HepG2 (cell line): ENCODE measurements around the gene EXOC3L4. TPM values are rescaled to one million over a fixed set of nuclear protein-coding genes. Genes with fewer than 3 reads are reported as not detected.

Source experiments
- ATAC-seq: fragments of 200-7000 bp; cut with Tn5 transposase; 3 replicates; pipeline ENCODE4 v1.9.1; 2020; ENCODE audit warnings: mild to moderate bottlenecking, moderate library complexity
- BruUV-seq: library from RNA; stranded (reverse); fragments of 400-500 nt; replicated peaks from 2 replicates; lab custom pipeline; 2021; lab: Mats Ljungman, UMichigan
- CTCF ChIA-PET: fragments of 300-600 bp; formaldehyde crosslinking; extraction: SDS; loops from one replicate; lab custom pipeline; 2021; ENCODE audit warnings: low total read pairs, inconsistent platforms, low intra/inter-chr PET ratio; lab: Yijun Ruan, JAX
- POLR2A ChIA-PET: fragments of 350-600 bp; sonication (Branson Sonifier 250); formaldehyde crosslinking; loops from one replicate; lab custom pipeline; 2020; ENCODE audit warnings: antibody characterized with exemption, inconsistent platforms; lab: Yijun Ruan, JAX
- DNase-seq: peaks from one replicate; pipeline ENCODE4 v3.0.0-alpha.2; 2015; ENCODE audit warnings: low spot score
- FAIRE-seq: peaks from 3 replicates; lab custom pipeline; 2011; peaks lifted over from hg19 to GRCh38; lab: Jason Lieb, UNC
- H2AFZ ChIP-seq: one replicate; pipeline ENCODE4 v1.6.1; 2011; ENCODE audit warnings: low read length, inconsistent platforms
- H3K27ac ChIP-seq: fragments of 300-600 bp; 3 replicates; pipeline ENCODE4 v1.8.0; 2011; ENCODE audit warnings: mixed run types, mild to moderate bottlenecking, mixed read lengths, low read length, inconsistent platforms; ENCODE audit not compliant: insufficient read depth; ENCODE audit errors: extremely low read length
- H3K27me3 ChIP-seq, 2 experiments: fragments of 200-600 bp in 1 of 2; 2 replicates in 1 of 2; 3 replicates in 1 of 2; pipeline versions ENCODE4 v1.6.0 to v1.8.0; 2011; ENCODE audit warnings: low read length in 2 of 2, mild to moderate bottlenecking in 2 of 2, moderate library complexity in 2 of 2, inconsistent platforms in 1 of 2; ENCODE audit not compliant: insufficient read depth in 2 of 2, control insufficient read depth in 1 of 2
- H3K36me3 ChIP-seq, 2 experiments: fragments of 200-600 bp in 1 of 2; replicated peaks in 1 of 2; 2 replicates in 1 of 2; 3 replicates in 1 of 2; pipeline versions ENCODE4 v1.5.1 to v1.8.0; 2011; ENCODE audit warnings: low read length in 2 of 2, inconsistent platforms in 1 of 2; ENCODE audit not compliant: insufficient read depth in 2 of 2, control insufficient read depth in 1 of 2
- H3K4me1 ChIP-seq: 2 replicates; pipeline ENCODE4 v1.5.1; 2012; ENCODE audit warnings: low read length, inconsistent platforms; ENCODE audit not compliant: insufficient read depth
- H3K4me2 ChIP-seq: 2 replicates; pipeline ENCODE4 v1.6.0; 2011; ENCODE audit warnings: low read depth, low read length, inconsistent platforms
- H3K4me3 ChIP-seq, 3 experiments: fragments of 200-600 bp in 1 of 3; sonication (generic), shearing (Covaris generic) in 1 of 3; replicated peaks in 1 of 3; 2 replicates each; pipeline ENCODE4 v1.5.1; 2011 to 2016; ENCODE audit warnings: low read length in 3 of 3, inconsistent platforms in 2 of 3, low read depth in 2 of 3, mild to moderate bottlenecking in 2 of 3, control low read depth in 1 of 3, mixed read lengths in 1 of 3; ENCODE audit not compliant: insufficient read depth in 1 of 3
- H3K79me2 ChIP-seq: one replicate; pipeline ENCODE4 v1.6.1; 2011; ENCODE audit warnings: low read length, inconsistent platforms; ENCODE audit not compliant: insufficient read depth
- H3K9ac ChIP-seq: 2 replicates; pipeline ENCODE4 v1.6.0; 2011; ENCODE audit warnings: mild to moderate bottlenecking, low read depth, low read length, inconsistent platforms; ENCODE audit not compliant: insufficient read depth
- H3K9me3 ChIP-seq: 2 replicates; pipeline ENCODE4 v1.5.1; 2012; ENCODE audit warnings: mild to moderate bottlenecking, low read length
- H4K20me1 ChIP-seq: 2 replicates; pipeline ENCODE4 v1.6.0; 2011; ENCODE audit warnings: inconsistent platforms, mild to moderate bottlenecking, low read length, moderate library complexity; ENCODE audit not compliant: insufficient read depth
- AGO1 ChIP-seq: fragments of 200-400 bp; formaldehyde crosslinking; IDR thresholded peaks from 2 replicates; pipeline ENCODE4 v1.6.1; 2017; ENCODE audit warnings: mild to moderate bottlenecking, low read depth, low read length, moderate library complexity; ENCODE audit not compliant: poor library complexity, severe bottlenecking
- DZIP1 ChIP-seq: sonication (generic); formaldehyde crosslinking; IDR thresholded peaks from 2 replicates; pipeline ENCODE4 v1.5.0; 2020; ENCODE audit warnings: mild to moderate bottlenecking, missing genetic modification reagents
- FOXC1 ChIP-seq: sonication (generic); formaldehyde crosslinking; IDR thresholded peaks from 2 replicates; pipeline ENCODE4 v1.8.0; 2022; ENCODE audit warnings: mild to moderate bottlenecking, missing genetic modification reagents, borderline replicate concordance
- HMG20B ChIP-seq: conservative IDR thresholded peaks from 2 replicates; pipeline ENCODE4 v1.6.1; 2016; ENCODE audit warnings: missing genetic modification reagents, missing compliant biosample characterization
- HNF4A ChIP-seq: sonication (generic); formaldehyde crosslinking; IDR thresholded peaks from 2 replicates; pipeline ENCODE4 v1.4.0; 2020; ENCODE audit warnings: missing genetic modification reagents
- HNRNPL ChIP-seq: fragments of 200-400 bp; formaldehyde crosslinking; IDR thresholded peaks from 2 replicates; pipeline ENCODE4 v1.6.1; 2017; ENCODE audit warnings: mild to moderate bottlenecking, low read depth, low read length
- MED13 ChIP-seq: sonication (generic); formaldehyde crosslinking; IDR thresholded peaks from 2 replicates; pipeline ENCODE4 v1.5.0; 2020; ENCODE audit warnings: missing genetic modification reagents
- PAF1 ChIP-seq: IDR thresholded peaks from 2 replicates; pipeline ENCODE4 v1.6.1; 2016; ENCODE audit warnings: missing genetic modification reagents, missing compliant biosample characterization
- POLR2A ChIP-seq, 2 experiments: IDR thresholded peaks; 2 replicates each; pipeline ENCODE4 v1.6.1; 2011; ENCODE audit warnings: low read depth in 2 of 2, low read length in 2 of 2, mild to moderate bottlenecking in 1 of 2, moderate library complexity in 1 of 2; ENCODE audit not compliant: insufficient read depth in 1 of 2
- POLR2G ChIP-seq: fragments of 200-400 bp; formaldehyde crosslinking; IDR thresholded peaks from 2 replicates; pipeline ENCODE4 v1.6.1; 2018; ENCODE audit warnings: mild to moderate bottlenecking, low read depth, low read length, moderate library complexity
- RBFOX2 ChIP-seq: fragments of 200-400 bp; formaldehyde crosslinking; IDR thresholded peaks from 2 replicates; pipeline ENCODE4 v1.6.1; 2017; ENCODE audit warnings: low read depth, mild to moderate bottlenecking, low read length
- RFXAP ChIP-seq: sonication (generic); formaldehyde crosslinking; IDR thresholded peaks from 2 replicates; pipeline ENCODE4 v1.4.0; 2020; ENCODE audit warnings: missing genetic modification reagents, borderline replicate concordance
- SRSF1 ChIP-seq: fragments of 200-400 bp; formaldehyde crosslinking; optimal IDR thresholded peaks from 2 replicates; pipeline ENCODE3; 2017; ENCODE audit warnings: mild to moderate bottlenecking, low read depth, low read length, moderate library complexity
- TEAD3 ChIP-seq: optimal IDR thresholded peaks from 2 replicates; pipeline ENCODE3; 2016; ENCODE audit warnings: borderline replicate concordance
- ZNF660 ChIP-seq: sonication (generic); formaldehyde crosslinking; IDR thresholded peaks from 2 replicates; pipeline ENCODE4 v1.5.1; 2020; ENCODE audit warnings: mild to moderate bottlenecking, low read depth, missing genetic modification reagents, borderline replicate concordance
- WGBS: methylation state at CpG from one replicate; pipeline ENCODE4 v1.1.6; 2017; ENCODE audit warnings: low lambda C conversion rate; 5-methylcytosine and 5-hydroxymethylcytosine counted together
- in situ Hi-C: cut with HindIII; loops from 2 replicates; pipeline ENCODE4 v1.10.0; 2017; ENCODE audit warnings: low pct_unique_long_range_greater_than_20kb; ENCODE audit not compliant: extremely low pct_ligation_motif_present
- intact Hi-C: fragments of 100-400 bp; cut with micrococcal nuclease; formaldehyde crosslinking; loops from one replicate; pipeline ENCODE4 v1.10.0; 2022; ENCODE audit not compliant: unreplicated experiment
- polyA plus RNA-seq, 8 experiments: library from polyadenylated mRNA; depleted of rRNA in 3 of 8; stranded (reverse) in 7 of 8; unstranded in 1 of 8; fragments of >200 nt; fragmentation: Illumina TruSeq in 4 of 8; extraction: Trizol in 4 of 8; gene quantifications; 2 replicates each; pipeline versions ENCODE4 v1.2.1 to v1.2.3, GENCODE V29; 2011 to 2016; ENCODE audit warnings: low read depth in 4 of 8, missing spikeins in 1 of 8, mixed read lengths in 1 of 8; ENCODE audit not compliant: insufficient read depth in 1 of 8
- total RNA-seq, 5 experiments: library from RNA; depleted of rRNA; stranded (reverse); fragments of >200 nt; fragmentation: Illumina TruSeq; extraction: Trizol; gene quantifications; 2 replicates each; pipeline ENCODE4 v1.2.3, GENCODE V29; 2016; ENCODE audit warnings: low read depth in 1 of 5
- TF ChIP-seq, protein P1 (sequence below): sonication (generic); formaldehyde crosslinking; IDR thresholded peaks from 2 replicates; pipeline ENCODE4 v1.4.0; 2020; ENCODE audit warnings: mild to moderate bottlenecking, missing genetic modification reagents
- TF ChIP-seq, protein P2 (sequence below): sonication (generic); formaldehyde crosslinking; IDR thresholded peaks from 2 replicates; pipeline ENCODE4 v1.4.0; 2020; ENCODE audit warnings: missing genetic modification reagents, borderline replicate concordance

EXOC3L4 gene
- total and polyA plus RNA-seq, 2 of the 13 experiments (the other 11 are each of a cell fraction or from before 2014, with no cell fraction given), result 11.8 to 27.0 TPM

GRCh38 chr14:103111232-103111868 is 16.8 kb downstream of the EXOC3L4 start:
- FAIRE-seq (no peak), DNase-seq (no peak), ATAC-seq (no peak)
- no peak overlapping the region for H3K4me3 ChIP-seq
- no peaks in the 10 kb centered on the region for H3K9me3 ChIP-seq
- H3K27ac ChIP-seq, result no peak overlapping the region
- H3K4me1 ChIP-seq, result peaks cover 95% of the 10 kb centered on the region
- no peak overlapping the region for H2AFZ ChIP-seq
- no peaks in the 10 kb centered on the region for H3K79me2 ChIP-seq
- H3K27me3 ChIP-seq, result no peaks in the 10 kb centered on the region
- intact Hi-C loops, result no loop called here
- H3K9ac ChIP-seq, result no peak overlapping the region
- CTCF ChIA-PET, result no interaction called here
- peaks cover 5% of the 10 kb centered on the region; the same call in 1 of the 2 replicates for H4K20me1 ChIP-seq
- in situ Hi-C loops, result no loop called here
- H3K4me2 ChIP-seq, result no peak overlapping the region
- peaks cover 2 to 5% of the 10 kb centered on the region in 2 experiments; a peak in 1 of 5 replicates for H3K36me3 ChIP-seq
- BruUV-seq, result no TSS peak
- POLR2A ChIA-PET, result interaction anchor here (1.3 to 5.9 kb wide), 3 partner anchors 11 to 16 kb away, joined by 3 to 55 read pairs (median 5); no protein-coding TSS in a partner anchor
- WGBS, result 56% methylated on average over 3 of the region's 6 CpGs
- TF ChIP-seq HNRNPL (peak; percentile 86), TEAD3 (CRISPR knock-in tag) (peak; percentile 8), FOXC1 (no peak), RFXAP (CRISPR knock-in tag) (no peak), HNF4A (CRISPR knock-in tag) (0 out of 2 replicates have a peak, but pooled peaks have one; percentile 2), PAF1 (peak; percentile 22; the same call in 1 of the 2 replicates), POLR2G (0 out of 2 replicates have a peak, but pooled peaks have one; percentile 1), DZIP1 (CRISPR knock-in tag) (0 out of 2 replicates have a peak, but pooled peaks have one; percentile 58), AGO1 (peak; percentile 34), ZNF660 (CRISPR knock-in tag) (no peak), HMG20B (no peak), RBFOX2 (0 out of 2 replicates have a peak, but pooled peaks have one; percentile 42), SRSF1 (no peak), MED13 (CRISPR knock-in tag) (0 out of 2 replicates have a peak, but pooled peaks have one; percentile 21), POLR2A (IDR thresholded peaks at IDR 0.05; ENCODE audit: insufficient read depth in 1 of 2, low read depth in 2 of 2, low read length in 2 of 2) (peak in 1 of 2 experiments; percentile 26; a peak in 2 of 4 replicates)
- TF ChIP-seq, protein P1, sequence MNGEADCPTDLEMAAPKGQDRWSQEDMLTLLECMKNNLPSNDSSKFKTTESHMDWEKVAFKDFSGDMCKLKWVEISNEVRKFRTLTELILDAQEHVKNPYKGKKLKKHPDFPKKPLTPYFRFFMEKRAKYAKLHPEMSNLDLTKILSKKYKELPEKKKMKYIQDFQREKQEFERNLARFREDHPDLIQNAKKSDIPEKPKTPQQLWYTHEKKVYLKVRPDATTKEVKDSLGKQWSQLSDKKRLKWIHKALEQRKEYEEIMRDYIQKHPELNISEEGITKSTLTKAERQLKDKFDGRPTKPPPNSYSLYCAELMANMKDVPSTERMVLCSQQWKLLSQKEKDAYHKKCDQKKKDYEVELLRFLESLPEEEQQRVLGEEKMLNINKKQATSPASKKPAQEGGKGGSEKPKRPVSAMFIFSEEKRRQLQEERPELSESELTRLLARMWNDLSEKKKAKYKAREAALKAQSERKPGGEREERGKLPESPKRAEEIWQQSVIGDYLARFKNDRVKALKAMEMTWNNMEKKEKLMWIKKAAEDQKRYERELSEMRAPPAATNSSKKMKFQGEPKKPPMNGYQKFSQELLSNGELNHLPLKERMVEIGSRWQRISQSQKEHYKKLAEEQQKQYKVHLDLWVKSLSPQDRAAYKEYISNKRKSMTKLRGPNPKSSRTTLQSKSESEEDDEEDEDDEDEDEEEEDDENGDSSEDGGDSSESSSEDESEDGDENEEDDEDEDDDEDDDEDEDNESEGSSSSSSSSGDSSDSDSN, result peak; percentile 26; the same call in 1 of the 2 replicates
- TF ChIP-seq, protein P2, sequence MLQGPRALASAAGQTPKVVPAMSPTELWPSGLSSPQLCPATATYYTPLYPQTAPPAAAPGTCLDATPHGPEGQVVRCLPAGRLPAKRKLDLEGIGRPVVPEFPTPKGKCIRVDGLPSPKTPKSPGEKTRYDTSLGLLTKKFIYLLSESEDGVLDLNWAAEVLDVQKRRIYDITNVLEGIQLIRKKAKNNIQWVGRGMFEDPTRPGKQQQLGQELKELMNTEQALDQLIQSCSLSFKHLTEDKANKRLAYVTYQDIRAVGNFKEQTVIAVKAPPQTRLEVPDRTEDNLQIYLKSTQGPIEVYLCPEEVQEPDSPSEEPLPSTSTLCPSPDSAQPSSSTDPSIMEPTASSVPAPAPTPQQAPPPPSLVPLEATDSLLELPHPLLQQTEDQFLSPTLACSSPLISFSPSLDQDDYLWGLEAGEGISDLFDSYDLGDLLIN (CRISPR knock-in tag), result no peak
